Mammary epithelial cell (primary cell): ENCODE results near the gene SPATA32.

Experiments used
- CTCF ChIP-seq, 2 donors: IDR thresholded peaks in 1 of 2; conservative IDR thresholded peaks in 1 of 2; 2 replicates each; pipeline ENCODE4 v1.5.1; 2011 to 2012; ENCODE audit warnings: inconsistent platforms in 2 of 2, low read length in 2 of 2, mild to moderate bottlenecking in 2 of 2, control low read depth in 1 of 2, low read depth in 1 of 2; ENCODE audit not compliant: insufficient read depth in 1 of 2; ENCODE audit errors: extremely low read depth in 1 of 2
- EZH2 ChIP-seq: IDR thresholded peaks from 2 replicates; pipeline ENCODE4 v1.6.1; 2012; ENCODE audit warnings: low read length, inconsistent platforms, borderline replicate concordance

- no peak for TF ChIP-seq CTCF (conservative IDR thresholded peaks at IDR 0.05 in 1 of 2, IDR thresholded peaks at IDR 0.05 in 1 of 2; ENCODE audit: extremely low read depth in 1 of 2, insufficient read depth in 1 of 2, low read depth in 1 of 2, low read length in 2 of 2)
- TF ChIP-seq EZH2: no peak
Observed at GRCh38 chr17:45223539-45224528, 38.1 kb downstream of the SPATA32 start.
